ENCODE data around the gene BICDL1. TPM values are rescaled to one million over a fixed set of nuclear protein-coding genes. Genes with fewer than 3 reads are reported as not detected.

Gene BICDL1
- polyA plus RNA-seq, 1 of the 3 experiments (the other 2 are of a cell fraction), result 0.35 TPM

- TF ChIP-seq REST (IDR thresholded peaks at IDR 0.05; ENCODE audit: low read depth, low read length) (no peak), SMC3 (IDR thresholded peaks at IDR 0.05; ENCODE audit: low read depth, low read length) (no peak), RXRA (IDR thresholded peaks at IDR 0.05; ENCODE audit: borderline replicate concordance, low read depth) (no peak), TEAD4 (IDR thresholded peaks at IDR 0.05; ENCODE audit: borderline replicate concordance, insufficient read depth) (no peak), MXI1 (IDR thresholded peaks at IDR 0.05; ENCODE audit: low read depth, low read length) (no peak), NFIC (IDR thresholded peaks at IDR 0.05; ENCODE audit: borderline replicate concordance) (no peak), TCF12 (IDR thresholded peaks at IDR 0.05) (no peak), FOXJ3 (CRISPR knock-in tag; IDR thresholded peaks at IDR 0.05) (no peak), RAD21 (IDR thresholded peaks at IDR 0.05; ENCODE audit: low read length) (no peak)
These were observed 147.2 kb downstream of the BICDL1 start (continued) for GRCh38 chr12:120136093-120136770.

- Histone ChIP-seq H3K4me3 (ENCODE audit: low read depth in 2 of 2, low read length in 1 of 2) (no peak overlapping the region), H3K9me2 (no peaks in the 10 kb centered on the region), H3K9me3 (no peaks in the 10 kb centered on the region), H4K20me1 (ENCODE audit: insufficient read depth) (no peaks in the 10 kb centered on the region), H3K79me2 (ENCODE audit: insufficient read depth) (no peaks in the 10 kb centered on the region), H3F3A (replicated peaks; ENCODE audit: insufficient read depth) (no peaks in the 10 kb centered on the region), H3K4me2 (no peak overlapping the region), H3K4me1 (ENCODE audit: control insufficient read depth in 1 of 2, insufficient read depth in 2 of 2, low read depth in 1 of 2, low read length in 1 of 2) (no peaks in the 10 kb centered on the region), H3K36me3 (replicated peaks in 1 of 2; ENCODE audit: control insufficient read depth in 1 of 2, insufficient read depth in 2 of 2, low read length in 1 of 2) (peaks cover 62 to 87% of the 10 kb centered on the region in 2 experiments), H3K27ac (ENCODE audit: low read depth in 2 of 2, low read length in 1 of 2) (no peak overlapping the region), H2AFZ (ENCODE audit: low read depth) (no peak overlapping the region), H3K9ac (no peak overlapping the region), H3K27me3 (ENCODE audit: insufficient read depth) (no peaks in the 10 kb centered on the region)
- ChIA-PET CTCF (no interaction called here), POLR2A (interaction anchor here (1.4 kb wide), 1 partner anchor 63 kb away, joined by 3 read pairs; the partner anchor contains the start of gene RPLP0)
- DNase-seq, result no peak
- TF ChIP-seq CHD2 (IDR thresholded peaks at IDR 0.05; ENCODE audit: low read length, partially characterized antibody) (no peak), PBX3 (IDR thresholded peaks at IDR 0.05) (no peak), POLR2AphosphoS5 (IDR thresholded peaks at IDR 0.05; ENCODE audit: low read depth, low read length) (no peak), TAF1 (IDR thresholded peaks at IDR 0.05; ENCODE audit: borderline replicate concordance, low read depth, low read length) (no peak), SIN3A (IDR thresholded peaks at IDR 0.05; ENCODE audit: borderline replicate concordance, low read depth, low read length) (no peak), ZBTB33 (IDR thresholded peaks at IDR 0.05; ENCODE audit: borderline replicate concordance, low read depth) (no peak), NFIC (IDR thresholded peaks at IDR 0.05; ENCODE audit: borderline replicate concordance) (no peak), ELF1 (IDR thresholded peaks at IDR 0.05) (no peak), RAD21 (IDR thresholded peaks at IDR 0.05; ENCODE audit: low read length) (no peak)
- WGBS (ENCODE audit: low lambda C conversion rate), result 88% methylated on average over 8 of the region's 11 CpGs
These were observed 148.8 kb downstream of the BICDL1 start for GRCh38 chr12:120137833-120138232.
